H1 (cell line): Measurements from ENCODE around the gene UBL5.

ENCODE experiments used
- RAD21 ChIP-seq, 2 experiments: IDR thresholded peaks in 1 of 2; conservative IDR thresholded peaks in 1 of 2; 2 replicates each; pipeline ENCODE4 v1.6.1; 2011; ENCODE audit warnings: low read depth in 2 of 2, low read length in 2 of 2, improper control_type of control experiment in 1 of 2, inconsistent platforms in 1 of 2, mild to moderate bottlenecking in 1 of 2, moderate library complexity in 1 of 2
- SIX5 ChIP-seq: IDR thresholded peaks from 2 replicates; pipeline ENCODE4 v1.6.1; 2011; ENCODE audit warnings: mild to moderate bottlenecking, low read depth, low read length
- SP2 ChIP-seq: IDR thresholded peaks from 2 replicates; pipeline ENCODE4 v1.6.1; 2012; ENCODE audit warnings: mild to moderate bottlenecking, low read length, inconsistent platforms
- TF ChIP-seq, protein P1 (sequence below), 3 experiments: IDR thresholded peaks; 1 replicate in 2 of 3; 2 replicates in 1 of 3; pipeline versions ENCODE4 v1.5.1 to v1.6.1; 2011; ENCODE audit warnings: low read length in 3 of 3, mild to moderate bottlenecking in 3 of 3, inconsistent platforms in 2 of 3, low read depth in 1 of 3, moderate library complexity in 1 of 3; ENCODE audit not compliant: insufficient read depth in 1 of 3; ENCODE audit errors: control extremely low read depth in 1 of 3

DNA sequence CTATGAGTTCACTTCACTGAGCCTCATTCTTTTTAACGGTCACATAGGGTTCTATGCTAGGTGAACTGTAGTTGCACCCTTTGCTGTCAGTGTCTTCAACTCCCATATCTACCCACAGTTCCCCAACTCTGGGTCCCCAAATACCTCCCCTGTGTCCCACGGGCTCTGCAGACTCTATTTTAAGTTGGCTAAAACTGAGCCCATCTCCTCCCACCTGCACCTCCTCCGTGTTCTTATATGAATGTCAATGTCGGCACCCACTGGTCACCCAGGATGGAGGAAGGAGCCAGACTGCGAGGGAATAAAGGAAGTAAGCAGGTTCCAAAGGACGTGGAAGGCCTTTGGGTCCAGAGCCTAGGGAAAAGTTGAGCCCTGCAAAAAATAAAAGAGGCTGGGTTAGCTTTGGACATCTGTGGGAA is 6.6 kb downstream of the UBL5 start:
- TF ChIP-seq SIX5 (no peak), RAD21 (IDR thresholded peaks at IDR 0.05 in 1 of 2, conservative IDR thresholded peaks at IDR 0.05 in 1 of 2; ENCODE audit: low read depth in 2 of 2, low read length in 2 of 2) (no peak), SP2 (no peak)
- TF ChIP-seq, protein P1, sequence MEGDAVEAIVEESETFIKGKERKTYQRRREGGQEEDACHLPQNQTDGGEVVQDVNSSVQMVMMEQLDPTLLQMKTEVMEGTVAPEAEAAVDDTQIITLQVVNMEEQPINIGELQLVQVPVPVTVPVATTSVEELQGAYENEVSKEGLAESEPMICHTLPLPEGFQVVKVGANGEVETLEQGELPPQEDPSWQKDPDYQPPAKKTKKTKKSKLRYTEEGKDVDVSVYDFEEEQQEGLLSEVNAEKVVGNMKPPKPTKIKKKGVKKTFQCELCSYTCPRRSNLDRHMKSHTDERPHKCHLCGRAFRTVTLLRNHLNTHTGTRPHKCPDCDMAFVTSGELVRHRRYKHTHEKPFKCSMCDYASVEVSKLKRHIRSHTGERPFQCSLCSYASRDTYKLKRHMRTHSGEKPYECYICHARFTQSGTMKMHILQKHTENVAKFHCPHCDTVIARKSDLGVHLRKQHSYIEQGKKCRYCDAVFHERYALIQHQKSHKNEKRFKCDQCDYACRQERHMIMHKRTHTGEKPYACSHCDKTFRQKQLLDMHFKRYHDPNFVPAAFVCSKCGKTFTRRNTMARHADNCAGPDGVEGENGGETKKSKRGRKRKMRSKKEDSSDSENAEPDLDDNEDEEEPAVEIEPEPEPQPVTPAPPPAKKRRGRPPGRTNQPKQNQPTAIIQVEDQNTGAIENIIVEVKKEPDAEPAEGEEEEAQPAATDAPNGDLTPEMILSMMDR (IDR thresholded peaks at IDR 0.05; ENCODE audit: control extremely low read depth in 1 of 3, insufficient read depth in 1 of 3, low read depth in 1 of 3, low read length in 3 of 3) = no peak
